Esophagus squamous epithelium (tissue), 5 donors: ENCODE results near the gene STXBP6. TPM values are rescaled to one million over a fixed set of nuclear protein-coding genes. Genes with fewer than 3 reads are reported as not detected.

Experiments
- DNase-seq: peaks from one replicate; lab custom pipeline; 2025; lab: John Stamatoyannopoulos, UW
- H3K27ac ChIP-seq, 4 donors: fragments of 200-600 bp; sonication (generic); one replicate each; pipeline ENCODE4 v1.5.1; 2016 to 2019; ENCODE audit warnings: mild to moderate bottlenecking in 1 of 4
- H3K27me3 ChIP-seq, 4 donors: fragments of 200-600 bp; sonication (generic); 1 replicate in 3 of 4; 2 replicates in 1 of 4; pipeline versions ENCODE4 v1.5.1 to v1.6.0; 2017 to 2021; ENCODE audit warnings: antibody characterized with exemption in 1 of 4
- H3K36me3 ChIP-seq, 3 donors: fragments of 200-600 bp; sonication (generic); one replicate each; pipeline ENCODE4 v1.5.1; 2016 to 2019
- H3K4me1 ChIP-seq, 3 donors: fragments of 200-600 bp; sonication (generic); one replicate each; pipeline ENCODE4 v1.5.1; 2017 to 2019
- H3K4me3 ChIP-seq, 4 donors: fragments of 200-600 bp; sonication (generic); 1 replicate in 3 of 4; 2 replicates in 1 of 4; pipeline ENCODE4 v1.5.1; 2016 to 2019; ENCODE audit warnings: mild to moderate bottlenecking in 2 of 4, moderate library complexity in 1 of 4
- H3K9me3 ChIP-seq, 3 donors: fragments of 200-600 bp; sonication (generic); one replicate each; pipeline ENCODE4 v1.5.1; 2016 to 2019
- POLR2A ChIP-seq, 4 donors: fragments of 450-650 bp; IDR thresholded peaks; one replicate each; pipeline ENCODE4 v1.6.1; 2017; ENCODE audit warnings: antibody characterized with exemption in 4 of 4, mild to moderate bottlenecking in 4 of 4, moderate library complexity in 3 of 4
- WGBS, 2 donors: methylation state at CpG; one replicate each; pipeline ENCODE4 v1.1.5; 2018; 5-methylcytosine and 5-hydroxymethylcytosine counted together
- intact Hi-C: fragments of 100-400 bp; cut with DNase I; formaldehyde crosslinking; loops from one replicate; pipeline ENCODE4 v1.15.0; 2022
- total RNA-seq, 4 donors: library from RNA; depleted of rRNA; stranded (reverse); fragments of >200 nt; gene quantifications; one replicate each; pipeline ENCODE4 v1.1.0, GENCODE V29; 2016
- TF ChIP-seq, protein P1 (sequence below), 6 experiments: fragments of 450-650 bp in 4 of 6; fragments of 200-600 bp in 2 of 6; sonication (generic) in 2 of 6; IDR thresholded peaks; one replicate each; pipeline ENCODE4 v1.5.1; 2016 to 2019; ENCODE audit warnings: antibody characterized with exemption in 6 of 6, mild to moderate bottlenecking in 4 of 6, moderate library complexity in 4 of 6
- donor health status: DM: yes; HTN: yes; CAD: no.

Gene STXBP6
- total RNA-seq, 4 donors from 2014 or later, result 1.2 to 9.7 (median 2.8) TPM

DNA sequence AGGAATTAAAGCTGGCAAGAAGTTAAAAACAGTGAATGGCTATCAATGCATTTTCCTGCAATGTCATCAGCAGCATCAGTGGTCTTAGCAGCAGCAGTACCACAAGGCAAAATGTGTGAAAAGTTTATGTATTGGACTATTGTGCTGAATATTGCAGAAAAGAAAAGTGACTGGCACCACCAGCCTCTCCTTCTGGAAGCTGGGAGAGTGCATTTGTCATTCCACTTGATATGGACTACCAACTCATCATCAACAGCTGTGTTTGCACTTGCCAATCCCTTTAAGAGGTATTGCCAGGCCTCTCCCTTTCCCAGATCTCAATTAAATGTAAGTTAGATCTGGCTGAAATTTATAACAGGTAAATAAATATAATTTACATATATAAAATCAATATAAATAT, 265.0 kb downstream of the STXBP6 start:
- peaks cover 0 to 13% (median 6%) of the 10 kb centered on the region in 3 donors for H3K4me1 ChIP-seq
- no peak overlapping the region for H3K4me3 ChIP-seq
- intact Hi-C loops, result no loop called here
- DNase-seq, result no peak
- no peak overlapping the region for H3K27ac ChIP-seq
- no peaks in the 10 kb centered on the region for H3K9me3 ChIP-seq
- no peaks in the 10 kb centered on the region for H3K27me3 ChIP-seq
- no peaks in the 10 kb centered on the region for H3K36me3 ChIP-seq
- no peak for TF ChIP-seq POLR2A (IDR thresholded peaks at IDR 0.05)
- TF ChIP-seq, protein P1, sequence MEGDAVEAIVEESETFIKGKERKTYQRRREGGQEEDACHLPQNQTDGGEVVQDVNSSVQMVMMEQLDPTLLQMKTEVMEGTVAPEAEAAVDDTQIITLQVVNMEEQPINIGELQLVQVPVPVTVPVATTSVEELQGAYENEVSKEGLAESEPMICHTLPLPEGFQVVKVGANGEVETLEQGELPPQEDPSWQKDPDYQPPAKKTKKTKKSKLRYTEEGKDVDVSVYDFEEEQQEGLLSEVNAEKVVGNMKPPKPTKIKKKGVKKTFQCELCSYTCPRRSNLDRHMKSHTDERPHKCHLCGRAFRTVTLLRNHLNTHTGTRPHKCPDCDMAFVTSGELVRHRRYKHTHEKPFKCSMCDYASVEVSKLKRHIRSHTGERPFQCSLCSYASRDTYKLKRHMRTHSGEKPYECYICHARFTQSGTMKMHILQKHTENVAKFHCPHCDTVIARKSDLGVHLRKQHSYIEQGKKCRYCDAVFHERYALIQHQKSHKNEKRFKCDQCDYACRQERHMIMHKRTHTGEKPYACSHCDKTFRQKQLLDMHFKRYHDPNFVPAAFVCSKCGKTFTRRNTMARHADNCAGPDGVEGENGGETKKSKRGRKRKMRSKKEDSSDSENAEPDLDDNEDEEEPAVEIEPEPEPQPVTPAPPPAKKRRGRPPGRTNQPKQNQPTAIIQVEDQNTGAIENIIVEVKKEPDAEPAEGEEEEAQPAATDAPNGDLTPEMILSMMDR (IDR thresholded peaks at IDR 0.05), result no peak

DNA sequence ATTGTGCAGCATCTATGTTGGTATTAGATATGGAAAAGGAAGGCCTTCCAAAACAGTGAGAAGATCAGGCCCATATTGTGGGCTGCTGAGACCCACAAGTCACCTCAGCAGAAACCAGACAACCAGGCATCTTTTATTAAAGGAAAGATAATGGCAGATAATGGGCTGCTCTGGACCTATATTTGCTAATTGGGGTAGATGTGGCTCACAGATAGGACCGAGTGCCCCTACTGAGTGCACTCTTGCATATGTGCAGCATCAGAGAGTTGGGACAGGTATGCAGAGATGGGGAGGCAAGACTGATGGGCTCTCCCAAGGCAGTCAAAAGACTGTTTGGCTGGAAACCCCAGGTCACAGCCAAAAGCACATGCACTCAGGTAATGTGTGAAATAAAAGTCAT, 266.2 kb downstream of the STXBP6 start:
- WGBS, 2 donors, result 67 to 80% methylated on average over 1 of the region's 1 CpG
- TF ChIP-seq, protein P1 (IDR thresholded peaks at IDR 0.05), result no peak
- Histone ChIP-seq H3K27me3 (no peaks in the 10 kb centered on the region), H3K27ac (no peak overlapping the region), H3K9me3 (no peaks in the 10 kb centered on the region), H3K4me1 (peaks cover 0 to 2% (median 0%) of the 10 kb centered on the region in 3 donors), H3K36me3 (no peaks in the 10 kb centered on the region), H3K4me3 (no peak overlapping the region)
- intact Hi-C loops, result no loop called here
- DNase-seq, result no peak

DNA sequence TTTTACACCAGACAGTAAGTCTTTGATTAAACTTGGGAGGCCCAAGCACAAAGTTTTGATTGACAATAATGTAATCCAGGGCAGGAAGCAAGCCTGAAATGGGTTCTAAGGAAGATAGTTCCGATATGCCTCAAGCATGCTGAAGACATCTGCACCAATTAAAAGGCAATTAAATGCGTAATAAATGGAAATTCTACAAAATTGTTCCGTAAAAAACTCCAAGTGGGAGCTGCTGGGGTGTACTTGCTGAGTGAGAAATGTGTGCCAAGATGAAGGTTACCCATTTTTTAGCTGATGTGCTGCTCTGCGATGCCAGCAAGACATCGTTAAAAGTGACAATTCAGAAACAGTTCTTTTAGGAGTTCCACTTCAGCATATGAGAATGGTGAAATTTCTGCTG, 269.7 kb downstream of the STXBP6 start:
- H3K4me3 ChIP-seq, result no peak overlapping the region
- no peak for DNase-seq
- no peaks in the 10 kb centered on the region for H3K9me3 ChIP-seq
- no peaks in the 10 kb centered on the region for H3K4me1 ChIP-seq
- intact Hi-C loops, result no loop called here
- TF ChIP-seq, protein P1 (IDR thresholded peaks at IDR 0.05), result no peak
- TF ChIP-seq POLR2A (IDR thresholded peaks at IDR 0.05), result no peak
- WGBS, 2 donors, result 83 to 86% methylated on average over 5 of the region's 5 CpGs
- H3K36me3 ChIP-seq, result no peaks in the 10 kb centered on the region
- H3K27ac ChIP-seq, result no peak overlapping the region
- H3K27me3 ChIP-seq, result no peaks in the 10 kb centered on the region

GRCh38 chr14:24777678-24778077, 272.3 kb downstream of the STXBP6 start:
- intact Hi-C loops, result no loop called here
- TF ChIP-seq POLR2A (IDR thresholded peaks at IDR 0.05), result no peak
- TF ChIP-seq, protein P1 (IDR thresholded peaks at IDR 0.05), result no peak
- Histone ChIP-seq H3K4me3 (no peak overlapping the region), H3K4me1 (no peaks in the 10 kb centered on the region), H3K27me3 (no peaks in the 10 kb centered on the region), H3K36me3 (no peaks in the 10 kb centered on the region), H3K9me3 (no peaks in the 10 kb centered on the region), H3K27ac (no peak overlapping the region)
- WGBS, 2 donors, result 80 to 96% methylated on average over 2 of the region's 2 CpGs
- no peak for DNase-seq

DNA sequence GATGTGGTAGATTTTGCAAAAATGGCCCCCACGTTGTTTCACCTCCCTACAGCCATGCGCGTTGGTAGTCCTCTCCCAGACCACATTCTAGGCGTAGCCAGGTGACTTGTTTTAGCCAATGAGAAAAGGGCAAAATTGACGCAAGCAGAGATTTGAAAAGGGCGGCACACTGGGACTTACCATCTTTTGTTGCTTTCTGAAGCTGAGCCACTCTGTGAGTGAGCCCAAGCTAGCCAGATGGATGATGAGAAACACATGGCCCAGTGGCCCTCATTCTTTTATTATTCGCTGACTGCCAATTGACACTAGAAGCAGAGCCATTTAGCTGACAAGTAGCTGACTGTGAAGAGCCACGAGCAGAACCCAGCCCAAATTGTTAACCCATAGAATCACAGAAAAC, 274.0 kb downstream of the STXBP6 start:
- intact Hi-C loops, result no loop called here
- Histone ChIP-seq H3K36me3 (no peaks in the 10 kb centered on the region), H3K27me3 (no peaks in the 10 kb centered on the region), H3K4me3 (no peak overlapping the region), H3K9me3 (no peaks in the 10 kb centered on the region), H3K4me1 (no peaks in the 10 kb centered on the region), H3K27ac (no peak overlapping the region)
- DNase-seq, result no peak
- WGBS, 2 donors, result 70 to 83% methylated on average over 8 of the region's 8 CpGs
- TF ChIP-seq POLR2A (IDR thresholded peaks at IDR 0.05), result no peak
- TF ChIP-seq, protein P1 (IDR thresholded peaks at IDR 0.05), result no peak
